Type B pancreatic cell (in vitro differentiated cells): ENCODE data around the gene PBX3. TPM values are rescaled to one million over a fixed set of nuclear protein-coding genes. Genes with fewer than 3 reads are reported as not detected.

Experiments used
- DNase-seq: peaks from one replicate; pipeline ENCODE4 v3.0.0; 2021; ENCODE audit warnings: mixed read lengths; ENCODE audit not compliant: unreplicated experiment; ENCODE audit errors: extremely low spot score
- H3K27ac Mint-ChIP-seq: 2 replicates; pipeline ENCODE4 v1.8.0; 2021; ENCODE audit warnings: mild to moderate bottlenecking, mixed read lengths
- H3K27me3 Mint-ChIP-seq: 2 replicates; pipeline ENCODE4 v1.8.0; 2021; ENCODE audit warnings: mixed read lengths
- H3K36me3 Mint-ChIP-seq: 2 replicates; pipeline ENCODE4 v1.8.0; 2021; ENCODE audit warnings: mixed read lengths
- H3K4me1 Mint-ChIP-seq: one replicate; pipeline ENCODE4 v1.8.0; 2021; ENCODE audit warnings: mixed read lengths; ENCODE audit not compliant: unreplicated experiment
- H3K4me3 Mint-ChIP-seq: 2 replicates; pipeline ENCODE4 v1.8.0; 2021; ENCODE audit warnings: mild to moderate bottlenecking, mixed read lengths
- H3K9me3 Mint-ChIP-seq: 2 replicates; pipeline ENCODE4 v1.8.0; 2021; ENCODE audit warnings: mixed read lengths
- total RNA-seq: library from RNA; stranded (reverse); gene quantifications from 2 replicates; pipeline ENCODE4 v1.2.1, GENCODE V29; 2021; ENCODE audit warnings: low replicate concordance
- TF ChIP-seq, protein P1 (sequence below): fragments of 200-600 bp; sonication (generic); conservative IDR thresholded peaks from 2 replicates; pipeline ENCODE4 v1.5.0; 2021; ENCODE audit warnings: antibody characterized with exemption, mild to moderate bottlenecking

Gene PBX3
- total RNA-seq, 1 donor from 2014 or later, result 60.9 TPM

DNA sequence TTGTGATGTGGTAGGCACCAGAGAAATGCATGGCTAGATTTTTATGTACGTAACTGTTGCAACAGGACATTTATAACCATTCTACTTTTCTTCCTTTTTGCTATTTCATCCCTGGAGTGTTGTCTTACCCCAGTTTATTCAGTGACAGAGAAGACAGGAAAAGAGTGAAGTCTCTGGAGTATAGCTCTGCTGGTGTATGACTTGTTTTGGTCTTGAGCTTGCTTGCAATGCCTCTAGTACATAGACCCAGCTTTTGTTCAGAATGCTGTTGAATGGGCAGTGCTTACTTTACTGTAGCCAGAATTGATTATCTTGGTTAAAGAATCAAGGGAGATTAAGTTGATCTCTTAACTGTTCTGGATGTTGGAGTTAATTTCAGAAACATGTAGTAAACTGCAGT lies 94.3 kb downstream of the PBX3 start:
- H3K36me3 Mint-ChIP-seq, result peaks cover under 1% of the 10 kb centered on the region
- DNase-seq, result no peak
- H3K4me1 Mint-ChIP-seq, result peaks cover 44% of the 10 kb centered on the region
- no peak overlapping the region for H3K27ac Mint-ChIP-seq
- no peaks in the 10 kb centered on the region for H3K27me3 Mint-ChIP-seq
- no peak overlapping the region for H3K4me3 Mint-ChIP-seq
- H3K9me3 Mint-ChIP-seq, result no peaks in the 10 kb centered on the region
- TF ChIP-seq, protein P1, sequence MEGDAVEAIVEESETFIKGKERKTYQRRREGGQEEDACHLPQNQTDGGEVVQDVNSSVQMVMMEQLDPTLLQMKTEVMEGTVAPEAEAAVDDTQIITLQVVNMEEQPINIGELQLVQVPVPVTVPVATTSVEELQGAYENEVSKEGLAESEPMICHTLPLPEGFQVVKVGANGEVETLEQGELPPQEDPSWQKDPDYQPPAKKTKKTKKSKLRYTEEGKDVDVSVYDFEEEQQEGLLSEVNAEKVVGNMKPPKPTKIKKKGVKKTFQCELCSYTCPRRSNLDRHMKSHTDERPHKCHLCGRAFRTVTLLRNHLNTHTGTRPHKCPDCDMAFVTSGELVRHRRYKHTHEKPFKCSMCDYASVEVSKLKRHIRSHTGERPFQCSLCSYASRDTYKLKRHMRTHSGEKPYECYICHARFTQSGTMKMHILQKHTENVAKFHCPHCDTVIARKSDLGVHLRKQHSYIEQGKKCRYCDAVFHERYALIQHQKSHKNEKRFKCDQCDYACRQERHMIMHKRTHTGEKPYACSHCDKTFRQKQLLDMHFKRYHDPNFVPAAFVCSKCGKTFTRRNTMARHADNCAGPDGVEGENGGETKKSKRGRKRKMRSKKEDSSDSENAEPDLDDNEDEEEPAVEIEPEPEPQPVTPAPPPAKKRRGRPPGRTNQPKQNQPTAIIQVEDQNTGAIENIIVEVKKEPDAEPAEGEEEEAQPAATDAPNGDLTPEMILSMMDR, result no peak

DNA sequence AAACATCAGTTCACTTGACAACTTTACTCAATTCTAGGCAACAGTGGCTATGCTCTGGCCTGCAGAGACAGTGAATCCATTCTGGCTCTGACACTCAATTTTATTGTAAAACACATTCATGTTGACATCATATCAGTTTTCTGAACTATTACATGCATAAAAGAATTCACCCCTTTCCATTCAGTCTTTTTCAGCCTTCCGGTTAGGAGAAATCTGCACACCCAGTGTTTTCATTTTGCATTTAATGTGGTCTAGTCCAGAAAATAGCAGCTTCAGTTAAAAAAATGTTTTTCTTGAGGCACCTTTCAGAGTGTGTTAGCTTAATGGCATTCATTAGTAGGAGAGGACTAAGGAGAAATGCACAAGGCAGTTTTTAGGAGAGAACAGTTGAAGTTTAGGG lies 95.1 kb downstream of the PBX3 start:
- H3K9me3 Mint-ChIP-seq, result no peaks in the 10 kb centered on the region
- H3K27me3 Mint-ChIP-seq, result no peaks in the 10 kb centered on the region
- TF ChIP-seq, protein P1, result no peak
- peaks cover 39% of the 10 kb centered on the region for H3K4me1 Mint-ChIP-seq
- no peak overlapping the region for H3K4me3 Mint-ChIP-seq
- no peak overlapping the region for H3K27ac Mint-ChIP-seq
- H3K36me3 Mint-ChIP-seq, result peaks cover 6% of the 10 kb centered on the region
- no peak for DNase-seq

DNA sequence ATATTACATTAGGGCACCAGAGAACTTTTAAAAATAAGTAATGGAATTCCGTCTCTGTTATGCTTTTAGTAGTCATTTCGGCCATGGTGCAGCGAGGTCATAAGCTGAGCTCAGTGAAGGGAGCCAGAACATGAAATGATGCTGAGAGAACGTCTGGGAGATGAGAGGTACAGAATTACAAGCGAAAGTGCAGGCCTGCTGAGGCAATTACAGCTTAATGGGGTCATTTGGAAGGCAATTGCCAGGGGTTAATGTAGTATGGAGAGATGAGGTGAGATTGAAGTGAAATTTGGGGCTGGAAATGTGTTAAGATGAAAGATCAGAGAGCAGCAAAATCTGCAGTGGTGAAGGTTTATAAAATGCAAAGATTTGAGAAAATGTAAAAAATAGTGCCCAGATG lies 96.5 kb downstream of the PBX3 start:
- peaks cover 39% of the 10 kb centered on the region for H3K4me1 Mint-ChIP-seq
- no peaks in the 10 kb centered on the region for H3K27me3 Mint-ChIP-seq
- H3K4me3 Mint-ChIP-seq, result peak overlapping the region; percentile 27
- H3K27ac Mint-ChIP-seq, result no peak overlapping the region
- no peaks in the 10 kb centered on the region for H3K9me3 Mint-ChIP-seq
- TF ChIP-seq, protein P1, result no peak
- H3K36me3 Mint-ChIP-seq, result peaks cover 6% of the 10 kb centered on the region
- DNase-seq, result no peak

DNA sequence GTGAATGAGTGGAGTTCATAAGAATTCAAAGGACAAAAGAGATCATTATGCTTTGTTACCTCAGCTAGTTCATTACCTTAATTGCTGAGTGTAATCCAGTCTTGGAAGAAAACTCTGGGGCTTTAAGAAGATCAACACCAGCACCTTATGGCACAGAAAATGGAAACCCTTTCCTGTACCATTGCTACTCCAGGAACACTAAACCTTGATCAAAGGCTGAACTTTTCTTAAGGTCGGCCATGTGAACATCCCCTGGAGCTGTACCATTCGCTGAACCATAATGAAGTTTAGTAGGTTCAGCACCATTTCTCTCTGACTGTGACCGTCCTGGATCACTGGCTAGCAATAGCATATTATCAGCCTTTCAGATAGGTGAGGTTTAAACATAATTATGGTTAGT lies 97.4 kb downstream of the PBX3 start:
- peaks cover 34% of the 10 kb centered on the region for H3K4me1 Mint-ChIP-seq
- no peaks in the 10 kb centered on the region for H3K27me3 Mint-ChIP-seq
- peaks cover 6% of the 10 kb centered on the region for H3K36me3 Mint-ChIP-seq
- no peak overlapping the region for H3K4me3 Mint-ChIP-seq
- DNase-seq, result no peak
- H3K9me3 Mint-ChIP-seq, result no peaks in the 10 kb centered on the region
- TF ChIP-seq, protein P1, result no peak
- H3K27ac Mint-ChIP-seq, result no peak overlapping the region

GRCh38 chr9:125845271-125845808 lies 98.2 kb downstream of the PBX3 start:
- no peaks in the 10 kb centered on the region for H3K9me3 Mint-ChIP-seq
- peaks cover 34% of the 10 kb centered on the region for H3K4me1 Mint-ChIP-seq
- no peaks in the 10 kb centered on the region for H3K27me3 Mint-ChIP-seq

More at GRCh38 chr9:125845271-125845808, 98.2 kb downstream of the PBX3 start:
- TF ChIP-seq, protein P1, result no peak
- H3K4me3 Mint-ChIP-seq, result no peak overlapping the region
- no peak for DNase-seq
- peaks cover 6% of the 10 kb centered on the region for H3K36me3 Mint-ChIP-seq
- H3K27ac Mint-ChIP-seq, result no peak overlapping the region
